ENCODE results near the gene MUS81. TPM values are rescaled to one million over a fixed set of nuclear protein-coding genes. Genes with fewer than 3 reads are reported as not detected.

MUS81 gene
- polyA plus RNA-seq, 6 donors from 2014 or later = 3.2 to 32.0 (median 22.8) TPM

GRCh38 chr11:65851811-65852507 lies 8.3 kb upstream of the MUS81 start:
- Mint-ChIP-seq H3K36me3 (peaks cover 14 to 26% of the 10 kb centered on the region in 2 donors), H3K9me3 (no peaks in the 10 kb centered on the region), H3K4me3 (peak overlapping the region in 1 of 8 donors; percentile 2), H3K27me3 (no peaks in the 10 kb centered on the region), H3K4me1 (peaks cover 26 to 38% (median 36%) of the 10 kb centered on the region in 3 donors), H3K27ac (peak overlapping the region in 1 of 6 donors; percentile 54)
- ATAC-seq (ENCODE audit: low read depth in 2 of 2) = no peak
- no peak for DNase-seq

- ATAC-seq (ENCODE audit: low read depth in 2 of 2) = no peak
- peaks cover 14 to 26% of the 10 kb centered on the region in 2 donors for H3K36me3 Mint-ChIP-seq
- H3K9me3 Mint-ChIP-seq = no peaks in the 10 kb centered on the region
- peaks cover 26 to 39% (median 36%) of the 10 kb centered on the region in 3 donors for H3K4me1 Mint-ChIP-seq
- no peaks in the 10 kb centered on the region for H3K27me3 Mint-ChIP-seq
- DNase-seq = no peak
- peak overlapping the region in 1 of 6 donors; percentile 67 for H3K27ac Mint-ChIP-seq
- H3K4me3 Mint-ChIP-seq = peak overlapping the region in 1 of 8 donors; percentile 91
Measured at GRCh38 chr11:65852508-65853245, 7.6 kb upstream of the MUS81 start.

GRCh38 chr11:65853246-65853979 lies 6.8 kb upstream of the MUS81 start:
- peak overlapping the region in 2 of 8 donors; percentile 76 to 91 for H3K4me3 Mint-ChIP-seq
- H3K27ac Mint-ChIP-seq = peak overlapping the region in 4 of 6 donors; percentile 42 to 67 (median 57)
- DNase-seq (no peak), ATAC-seq (ENCODE audit: low read depth in 2 of 2) (no peak)
- peaks cover 14 to 26% of the 10 kb centered on the region in 2 donors for H3K36me3 Mint-ChIP-seq
- H3K4me1 Mint-ChIP-seq = peaks cover 28 to 42% (median 41%) of the 10 kb centered on the region in 3 donors
- H3K27me3 Mint-ChIP-seq = no peaks in the 10 kb centered on the region
- no peaks in the 10 kb centered on the region for H3K9me3 Mint-ChIP-seq

GRCh38 chr11:65854161-65854592 lies 6.1 kb upstream of the MUS81 start:
- Mint-ChIP-seq H3K4me3 (peak overlapping the region in 6 of 8 donors; percentile 20 to 96 (median 78)), H3K27me3 (no peaks in the 10 kb centered on the region), H3K4me1 (peaks cover 35 to 48% (median 48%) of the 10 kb centered on the region in 3 donors), H3K9me3 (no peaks in the 10 kb centered on the region), H3K36me3 (peaks cover 14 to 26% of the 10 kb centered on the region in 2 donors), H3K27ac (peak overlapping the region in 1 of 6 donors; percentile 65)
- no peak for DNase-seq
- no peak for ATAC-seq (ENCODE audit: low read depth in 2 of 2)

GRCh38 chr11:65854852-65855837 lies 5.1 kb upstream of the MUS81 start:
- Mint-ChIP-seq H3K27ac (peak overlapping the region in 3 of 6 donors; percentile 36 to 86 (median 44)), H3K9me3 (no peaks in the 10 kb centered on the region), H3K27me3 (no peaks in the 10 kb centered on the region), H3K36me3 (peaks cover 14 to 26% of the 10 kb centered on the region in 2 donors), H3K4me1 (peaks cover 41 to 58% (median 56%) of the 10 kb centered on the region in 3 donors), H3K4me3 (peak overlapping the region; percentile 39 to 97 (median 93))
- no peak for ATAC-seq (ENCODE audit: low read depth in 2 of 2)
- no peak for DNase-seq

GRCh38 chr11:65855927-65856363 lies 4.3 kb upstream of the MUS81 start:
- DNase-seq (no peak), ATAC-seq (ENCODE audit: low read depth in 2 of 2) (no peak)
- Mint-ChIP-seq H3K27me3 (no peaks in the 10 kb centered on the region), H3K4me1 (peaks cover 44 to 61% (median 58%) of the 10 kb centered on the region in 3 donors), H3K4me3 (peak overlapping the region; percentile 88 to 97 (median 94)), H3K27ac (peak overlapping the region in 4 of 6 donors; percentile 58 to 97 (median 80)), H3K9me3 (no peaks in the 10 kb centered on the region), H3K36me3 (peaks cover 14 to 26% of the 10 kb centered on the region in 2 donors)

GRCh38 chr11:65856689-65857499 lies 3.3 kb upstream of the MUS81 start:
- Mint-ChIP-seq H3K27me3 (no peaks in the 10 kb centered on the region), H3K36me3 (peaks cover 10 to 22% of the 10 kb centered on the region in 2 donors), H3K4me1 (peaks cover 43 to 64% (median 61%) of the 10 kb centered on the region in 3 donors)

GRCh38 chr11:65857500-65857852 lies 2.8 kb upstream of the MUS81 start:
- DNase-seq = no peak
- no peaks in the 10 kb centered on the region for H3K9me3 Mint-ChIP-seq
- peak overlapping the region in 3 of 6 donors; percentile 32 to 97 (median 93) for H3K27ac Mint-ChIP-seq
- H3K27me3 Mint-ChIP-seq = no peaks in the 10 kb centered on the region
- peak overlapping the region; percentile 88 to 97 (median 94) for H3K4me3 Mint-ChIP-seq
- peak in 1 of 2 donors; percentile 1 for ATAC-seq (ENCODE audit: low read depth in 2 of 2)
- peaks cover 42 to 65% (median 60%) of the 10 kb centered on the region in 3 donors for H3K4me1 Mint-ChIP-seq
- peaks cover 6 to 19% of the 10 kb centered on the region in 2 donors for H3K36me3 Mint-ChIP-seq

More at GRCh38 chr11:65856689-65857499, 3.3 kb upstream of the MUS81 start:
- no peaks in the 10 kb centered on the region for H3K9me3 Mint-ChIP-seq
- ATAC-seq (ENCODE audit: low read depth in 2 of 2) (peak; percentile 18), DNase-seq (peak; percentile 82)
- peak overlapping the region; percentile 58 to 97 (median 94) for H3K27ac Mint-ChIP-seq
- peak overlapping the region; percentile 88 to 97 (median 94) for H3K4me3 Mint-ChIP-seq

- ATAC-seq (ENCODE audit: low read depth in 2 of 2) = peak; percentile 64 to 65
- Mint-ChIP-seq H3K27ac (peak within 1 kb of the TSS; percentile 93 to 98 (median 97)), H3K9me3 (no peaks in the 10 kb centered on the region), H3K4me1 (peaks cover 48 to 66% (median 65%) of the 10 kb centered on the region in 3 donors), H3K4me3 (peak within 1 kb of the TSS; percentile 91 to 99 (median 96)), H3K36me3 (peaks cover 6 to 25% of the 10 kb centered on the region in 2 donors), H3K27me3 (no peaks in the 10 kb centered on the region)
- peak; percentile 98 for DNase-seq
Measured at GRCh38 chr11:65857853-65858680, 2.2 kb upstream of the MUS81 start, which contains the start of gene CFL1. Gene CFL1, minus strand, starts transcription at chr11:65858180. Its CDS starts 81 bp downstream, at chr11:65858099.

GRCh38 chr11:65858681-65859087 lies 1.5 kb upstream of the MUS81 start:
- H3K4me3 Mint-ChIP-seq = peak overlapping the region; percentile 91 to 99 (median 96)
- H3K27ac Mint-ChIP-seq = peak overlapping the region; percentile 93 to 98 (median 97)
- peaks cover 6 to 24% of the 10 kb centered on the region in 2 donors for H3K36me3 Mint-ChIP-seq
- ATAC-seq (ENCODE audit: low read depth in 2 of 2) = no peak
- peaks cover 47 to 64% (median 60%) of the 10 kb centered on the region in 3 donors for H3K4me1 Mint-ChIP-seq
- no peaks in the 10 kb centered on the region for H3K9me3 Mint-ChIP-seq
- DNase-seq = no peak
- H3K27me3 Mint-ChIP-seq = no peaks in the 10 kb centered on the region

Measured in naive B cell (primary cell).